SK-N-SH (cell line): ENCODE measurements around the gene TIMM10B.

Experiments
- EP300 ChIP-seq, 2 experiments: IDR thresholded peaks; 2 replicates each; pipeline versions ENCODE4 v1.4.0 to v1.6.1; 2012; ENCODE audit warnings: borderline replicate concordance in 1 of 2, low read depth in 1 of 2, low read length in 1 of 2
- EZH2phosphoT487 ChIP-seq: fragments of 200-600 bp; sonication (generic); IDR thresholded peaks from 2 replicates; pipeline ENCODE4 v1.6.1; 2017; ENCODE audit warnings: low read depth, mixed run types, mild to moderate bottlenecking, antibody characterized with exemption, moderate library complexity, borderline replicate concordance
- POLR2AphosphoS5 ChIP-seq: IDR thresholded peaks from 2 replicates; pipeline ENCODE4 v1.6.1; 2012; ENCODE audit warnings: low read depth, low read length
- SMC3 ChIP-seq: IDR thresholded peaks from 2 replicates; pipeline ENCODE4 v1.6.1; 2012; ENCODE audit warnings: low read depth, low read length, improper control_type of control experiment
- TAF1 ChIP-seq: IDR thresholded peaks from 2 replicates; pipeline ENCODE4 v1.6.1; 2012; ENCODE audit warnings: low read depth, mild to moderate bottlenecking, low read length, moderate library complexity, borderline replicate concordance
- TCF12 ChIP-seq: IDR thresholded peaks from 2 replicates; pipeline ENCODE4 v1.4.0; 2012
- TF ChIP-seq, protein P1 (sequence below): fragments of 200-600 bp; sonication (generic); IDR thresholded peaks from 2 replicates; pipeline ENCODE4 v1.6.1; 2017; ENCODE audit warnings: antibody characterized with exemption, mild to moderate bottlenecking, moderate library complexity
- TF ChIP-seq, protein P2 (sequence below): IDR thresholded peaks from 2 replicates; pipeline ENCODE4; 2012
- TF ChIP-seq, protein P3 (sequence below): fragments of 150-350 bp; IDR thresholded peaks from 2 replicates; pipeline ENCODE4 v1.6.1; 2017; ENCODE audit warnings: antibody characterized with exemption, low read length, low read depth, borderline replicate concordance

DNA sequence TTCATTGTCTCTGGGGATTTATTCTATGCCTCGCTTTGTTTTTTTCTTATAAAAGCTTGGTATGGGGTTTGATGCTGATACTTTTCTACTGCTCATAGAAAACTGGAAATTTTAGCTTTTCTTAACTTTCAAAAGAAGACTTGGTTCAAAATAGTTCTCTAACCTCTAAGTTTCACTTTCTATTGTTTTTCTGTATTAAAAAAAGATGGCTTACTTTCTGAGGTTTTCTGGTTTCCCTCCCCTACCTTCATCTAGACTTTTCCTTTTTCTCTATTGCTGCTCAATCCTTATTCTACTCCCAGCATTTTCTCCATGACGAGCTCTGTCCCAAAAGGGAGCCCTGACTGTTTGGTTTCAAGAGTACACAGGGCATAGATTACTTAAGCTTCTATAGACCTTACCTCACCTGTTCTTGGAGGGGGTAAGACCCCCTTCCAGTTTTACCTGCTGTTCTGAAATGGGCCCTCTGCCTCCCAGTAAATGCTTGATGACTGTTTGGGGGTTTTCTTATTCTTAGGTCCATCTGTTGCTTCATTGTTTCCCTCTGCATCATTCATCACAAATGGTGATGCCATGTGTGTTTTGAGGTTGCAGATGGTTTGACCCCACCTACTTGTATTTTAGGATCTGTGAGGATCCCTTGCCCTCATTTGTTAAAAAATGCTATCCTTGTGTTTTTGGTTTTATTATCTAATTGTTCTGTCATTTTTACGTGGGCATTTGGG is 45.3 kb downstream of the TIMM10B start:
- TF ChIP-seq, protein P1, sequence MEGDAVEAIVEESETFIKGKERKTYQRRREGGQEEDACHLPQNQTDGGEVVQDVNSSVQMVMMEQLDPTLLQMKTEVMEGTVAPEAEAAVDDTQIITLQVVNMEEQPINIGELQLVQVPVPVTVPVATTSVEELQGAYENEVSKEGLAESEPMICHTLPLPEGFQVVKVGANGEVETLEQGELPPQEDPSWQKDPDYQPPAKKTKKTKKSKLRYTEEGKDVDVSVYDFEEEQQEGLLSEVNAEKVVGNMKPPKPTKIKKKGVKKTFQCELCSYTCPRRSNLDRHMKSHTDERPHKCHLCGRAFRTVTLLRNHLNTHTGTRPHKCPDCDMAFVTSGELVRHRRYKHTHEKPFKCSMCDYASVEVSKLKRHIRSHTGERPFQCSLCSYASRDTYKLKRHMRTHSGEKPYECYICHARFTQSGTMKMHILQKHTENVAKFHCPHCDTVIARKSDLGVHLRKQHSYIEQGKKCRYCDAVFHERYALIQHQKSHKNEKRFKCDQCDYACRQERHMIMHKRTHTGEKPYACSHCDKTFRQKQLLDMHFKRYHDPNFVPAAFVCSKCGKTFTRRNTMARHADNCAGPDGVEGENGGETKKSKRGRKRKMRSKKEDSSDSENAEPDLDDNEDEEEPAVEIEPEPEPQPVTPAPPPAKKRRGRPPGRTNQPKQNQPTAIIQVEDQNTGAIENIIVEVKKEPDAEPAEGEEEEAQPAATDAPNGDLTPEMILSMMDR = no peak
- no peak for TF ChIP-seq POLR2AphosphoS5
- TF ChIP-seq, protein P2, sequence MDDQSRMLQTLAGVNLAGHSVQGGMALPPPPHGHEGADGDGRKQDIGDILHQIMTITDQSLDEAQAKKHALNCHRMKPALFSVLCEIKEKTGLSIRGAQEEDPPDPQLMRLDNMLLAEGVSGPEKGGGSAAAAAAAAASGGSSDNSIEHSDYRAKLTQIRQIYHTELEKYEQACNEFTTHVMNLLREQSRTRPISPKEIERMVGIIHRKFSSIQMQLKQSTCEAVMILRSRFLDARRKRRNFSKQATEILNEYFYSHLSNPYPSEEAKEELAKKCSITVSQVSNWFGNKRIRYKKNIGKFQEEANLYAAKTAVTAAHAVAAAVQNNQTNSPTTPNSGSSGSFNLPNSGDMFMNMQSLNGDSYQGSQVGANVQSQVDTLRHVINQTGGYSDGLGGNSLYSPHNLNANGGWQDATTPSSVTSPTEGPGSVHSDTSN = no peak
- TF ChIP-seq TCF12 = no peak
- TF ChIP-seq, protein P3, sequence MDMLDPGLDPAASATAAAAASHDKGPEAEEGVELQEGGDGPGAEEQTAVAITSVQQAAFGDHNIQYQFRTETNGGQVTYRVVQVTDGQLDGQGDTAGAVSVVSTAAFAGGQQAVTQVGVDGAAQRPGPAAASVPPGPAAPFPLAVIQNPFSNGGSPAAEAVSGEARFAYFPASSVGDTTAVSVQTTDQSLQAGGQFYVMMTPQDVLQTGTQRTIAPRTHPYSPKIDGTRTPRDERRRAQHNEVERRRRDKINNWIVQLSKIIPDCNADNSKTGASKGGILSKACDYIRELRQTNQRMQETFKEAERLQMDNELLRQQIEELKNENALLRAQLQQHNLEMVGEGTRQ = no peak
- TF ChIP-seq TAF1 = no peak
- TF ChIP-seq SMC3 = no peak
- TF ChIP-seq EP300 (IDR thresholded peaks at IDR 0.05; ENCODE audit: borderline replicate concordance in 1 of 2, low read depth in 1 of 2, low read length in 1 of 2) = no peak
- TF ChIP-seq EZH2phosphoT487 = no peak
